GM19463 (cell line): Measurements from ENCODE around the gene STMP1.
A peak's percentile ranks its signal among the peaks of the same experiment; 100 is the strongest.
"Not testable (repeated sequence)": the region's sequence is repeated elsewhere in the genome, so short reads cannot be mapped to it uniquely, and the experiment has no call there.

Source experiments
- ATAC-seq: cut with Tn5 transposase; IDR thresholded peaks from one replicate; pipeline ENCODE4 v1.9.1; 2021; ENCODE audit warnings: mild to moderate bottlenecking, moderate library complexity; ENCODE audit not compliant: unreplicated experiment

STMP1 gene

DNA sequence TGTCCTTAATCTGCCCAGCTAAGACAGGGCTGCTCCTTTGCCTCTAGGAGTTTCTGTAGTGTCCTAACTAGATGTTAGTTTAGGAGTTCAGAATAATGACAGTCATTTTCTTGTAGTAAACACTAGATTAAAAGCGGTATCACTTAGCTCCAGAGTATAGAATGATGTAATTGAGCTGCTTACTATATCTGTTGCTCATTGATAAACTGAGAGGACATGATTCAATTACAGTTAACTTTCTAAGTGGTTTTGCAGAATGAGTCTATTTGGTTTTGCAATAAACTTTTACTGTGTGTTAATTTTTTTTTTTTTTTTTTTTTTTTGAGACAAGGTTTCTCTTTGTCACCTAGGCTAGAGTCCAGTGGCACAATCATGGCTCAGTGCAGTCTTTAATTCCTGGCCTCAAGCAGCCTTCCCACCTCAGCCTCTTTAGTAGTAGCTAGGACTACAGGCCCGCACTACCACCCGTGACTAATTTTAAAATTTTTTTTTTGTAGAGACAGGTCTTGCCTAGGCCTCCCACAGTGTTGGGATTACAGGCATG is 1.8 kb downstream of the STMP1 start:
- no peak for ATAC-seq

DNA sequence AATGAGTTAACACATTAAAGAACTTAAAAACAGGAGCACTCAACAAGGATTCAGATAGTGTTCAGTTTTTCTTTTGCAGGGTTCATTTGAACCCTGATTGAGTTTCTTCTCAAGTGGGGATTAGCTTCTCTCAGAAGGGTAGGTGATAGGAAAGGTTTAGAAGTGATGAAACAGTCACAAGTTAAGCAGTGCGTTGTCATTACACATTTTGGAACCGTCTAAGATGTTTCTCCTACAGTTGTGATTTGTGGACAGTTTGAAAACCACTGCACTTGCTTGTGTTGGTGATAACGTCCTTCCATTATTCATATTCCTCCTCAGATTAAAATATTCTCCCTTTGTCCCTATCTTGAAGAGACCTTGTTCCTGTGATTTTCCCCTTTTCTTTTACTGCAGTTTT is 2.7 kb downstream of the STMP1 start:
- ATAC-seq, result no peak

DNA sequence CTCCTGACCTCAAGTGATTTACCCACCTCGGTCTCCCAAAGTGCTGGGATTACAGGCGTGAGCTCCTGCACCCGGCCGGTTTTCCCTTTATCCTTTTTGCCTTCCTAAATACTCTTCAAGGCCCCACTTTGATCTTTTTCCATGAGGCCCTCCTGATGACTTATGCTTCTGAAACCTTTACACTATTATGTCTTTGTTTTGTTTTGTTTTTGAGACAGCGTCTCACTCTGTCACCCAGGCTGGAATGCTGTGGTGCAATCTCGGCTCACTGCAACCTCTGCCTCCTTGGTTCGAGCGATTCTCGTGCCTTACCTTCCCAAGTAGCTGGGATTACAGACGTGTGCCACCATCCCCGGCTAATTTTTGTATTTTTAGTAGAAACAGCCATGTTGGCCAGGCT is 3.8 kb downstream of the STMP1 start:
- ATAC-seq, result no peak

GRCh38 chr7:135666846-135667245 is 4.5 kb downstream of the STMP1 start:
- no peak for ATAC-seq

DNA sequence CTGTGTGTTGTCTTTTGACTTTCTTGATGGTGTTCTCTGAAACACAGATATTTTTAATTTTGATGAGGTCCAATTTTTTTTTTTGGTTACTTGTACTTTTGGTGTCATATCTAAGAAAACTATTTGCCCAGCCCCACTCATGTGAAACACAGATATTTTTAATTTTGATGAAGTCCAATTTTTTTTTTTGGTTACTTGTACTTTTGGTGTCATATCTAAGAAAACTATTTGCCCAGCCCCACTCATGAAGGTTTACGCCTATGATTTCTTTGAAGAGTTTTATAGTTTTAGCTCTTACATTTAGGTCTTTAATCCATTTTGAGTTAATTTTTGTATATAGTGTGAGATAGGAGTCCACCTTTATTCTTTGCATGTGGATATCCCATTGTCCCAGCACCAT is 5.3 kb downstream of the STMP1 start:
- not testable (repeated sequence) for ATAC-seq

- ATAC-seq, result not testable (repeated sequence)
Measured at GRCh38 chr7:135668852-135669395, 6.6 kb downstream of the STMP1 start.

GRCh38 chr7:135669774-135670173 is 7.5 kb downstream of the STMP1 start:
- ATAC-seq, result no peak

GRCh38 chr7:135670179-135670578 is 7.9 kb downstream of the STMP1 start:
- no peak for ATAC-seq

DNA sequence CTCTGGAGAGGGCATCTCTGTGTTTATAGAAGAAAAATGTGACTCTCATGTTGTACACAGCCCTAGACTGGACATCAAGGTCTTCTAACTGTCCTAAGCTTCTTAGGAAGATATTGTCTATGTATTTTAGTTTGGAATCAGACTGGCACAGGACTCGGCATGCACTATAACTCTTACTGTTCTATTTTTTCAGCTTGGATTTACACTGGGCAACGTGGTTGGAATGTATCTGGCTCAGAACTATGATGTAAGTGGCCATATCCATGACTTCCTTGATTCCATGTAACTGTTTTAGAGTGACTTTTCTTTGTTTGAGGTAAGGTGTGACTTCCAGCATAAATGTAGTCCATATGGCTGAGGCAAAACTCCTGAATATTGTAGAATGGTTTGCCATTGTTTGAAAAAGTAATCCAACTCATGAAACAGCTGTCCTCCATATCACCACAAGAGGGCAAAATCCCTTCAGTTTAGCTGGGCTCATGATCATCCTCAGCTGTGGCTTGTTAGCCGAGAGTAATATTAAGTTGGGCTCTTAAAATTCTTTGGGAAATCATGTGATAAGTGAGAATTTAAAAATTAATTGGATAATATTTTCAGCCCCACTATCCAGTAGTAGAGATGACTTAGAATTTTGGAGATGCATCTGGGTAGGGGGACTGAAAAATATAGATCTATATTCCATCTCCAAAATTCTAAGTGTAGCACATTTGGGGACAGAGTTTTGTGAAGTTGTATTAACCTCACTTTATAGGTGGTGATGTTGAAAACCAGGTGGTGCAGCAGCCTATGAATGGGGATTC is 10.4 kb downstream of the STMP1 start:
- ATAC-seq, result peak; percentile 64

GRCh38 chr7:135673360-135673706 is 11.0 kb downstream of the STMP1 start:
- no peak for ATAC-seq

- ATAC-seq, result no peak
Measured at GRCh38 chr7:135678612-135679575, 16.6 kb downstream of the STMP1 start.

DNA sequence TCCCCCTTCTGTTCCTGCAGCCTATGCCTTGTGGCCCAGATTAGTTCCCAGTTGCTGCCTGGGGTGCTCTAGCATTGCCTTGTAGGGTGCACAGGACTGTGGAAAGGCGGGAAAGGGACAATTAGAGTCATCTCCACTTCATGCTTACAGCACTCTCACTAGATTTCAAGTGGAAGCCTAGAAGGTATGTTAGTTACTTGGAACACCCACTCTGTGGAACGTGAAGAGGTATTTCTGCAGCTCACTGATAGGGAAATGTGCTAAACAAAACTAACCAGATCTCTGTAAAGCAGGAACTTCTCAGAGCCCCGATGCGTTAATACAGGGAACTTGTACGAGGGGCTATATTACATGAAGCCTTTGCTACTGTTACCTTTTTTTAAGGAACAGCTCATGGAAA is 19.4 kb downstream of the STMP1 start:
- no peak for ATAC-seq

GRCh38 chr7:135682191-135682590 is 19.9 kb downstream of the STMP1 start:
- no peak for ATAC-seq

GRCh38 chr7:135683609-135684008 is 21.3 kb downstream of the STMP1 start:
- no peak for ATAC-seq

DNA sequence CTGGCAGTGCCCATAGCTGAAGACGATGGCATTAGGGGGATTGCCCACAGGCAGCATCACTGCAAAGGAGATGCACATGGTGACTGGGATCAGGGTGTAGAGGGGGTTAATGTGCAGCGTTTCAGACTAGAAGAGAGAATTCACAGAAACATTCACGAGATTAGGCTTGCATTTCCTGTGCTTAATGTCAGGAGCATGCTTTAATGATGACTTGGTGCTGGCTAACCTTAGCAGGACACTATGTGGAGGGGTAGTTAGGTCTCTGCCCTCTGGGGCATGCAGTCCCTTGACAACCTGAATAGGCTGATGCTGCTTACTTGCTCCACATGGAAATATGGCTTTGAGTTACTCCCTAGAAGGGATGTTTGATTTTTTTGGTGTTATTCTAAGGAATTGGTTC is 21.8 kb downstream of the STMP1 start:
- no peak for ATAC-seq

DNA sequence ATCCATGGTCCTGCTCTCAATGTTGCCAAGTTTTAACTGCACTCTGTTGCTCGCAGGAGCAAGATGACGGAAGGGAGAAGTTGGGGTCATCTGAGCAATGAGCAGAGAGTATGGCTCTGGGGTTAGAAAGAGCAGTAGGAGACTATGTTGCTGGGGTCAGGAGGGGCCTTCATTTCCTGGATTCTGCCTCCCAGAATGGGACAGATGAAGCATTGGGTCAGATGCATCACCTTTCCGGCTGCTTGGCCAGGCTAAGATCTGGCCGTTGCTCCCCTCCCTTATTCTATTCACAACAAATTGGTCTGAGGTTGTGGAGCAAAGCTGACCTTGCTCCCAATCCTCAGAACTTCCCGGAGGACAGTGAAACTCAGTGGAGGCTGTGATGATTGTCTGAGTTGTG is 22.4 kb downstream of the STMP1 start:
- no peak for ATAC-seq

DNA sequence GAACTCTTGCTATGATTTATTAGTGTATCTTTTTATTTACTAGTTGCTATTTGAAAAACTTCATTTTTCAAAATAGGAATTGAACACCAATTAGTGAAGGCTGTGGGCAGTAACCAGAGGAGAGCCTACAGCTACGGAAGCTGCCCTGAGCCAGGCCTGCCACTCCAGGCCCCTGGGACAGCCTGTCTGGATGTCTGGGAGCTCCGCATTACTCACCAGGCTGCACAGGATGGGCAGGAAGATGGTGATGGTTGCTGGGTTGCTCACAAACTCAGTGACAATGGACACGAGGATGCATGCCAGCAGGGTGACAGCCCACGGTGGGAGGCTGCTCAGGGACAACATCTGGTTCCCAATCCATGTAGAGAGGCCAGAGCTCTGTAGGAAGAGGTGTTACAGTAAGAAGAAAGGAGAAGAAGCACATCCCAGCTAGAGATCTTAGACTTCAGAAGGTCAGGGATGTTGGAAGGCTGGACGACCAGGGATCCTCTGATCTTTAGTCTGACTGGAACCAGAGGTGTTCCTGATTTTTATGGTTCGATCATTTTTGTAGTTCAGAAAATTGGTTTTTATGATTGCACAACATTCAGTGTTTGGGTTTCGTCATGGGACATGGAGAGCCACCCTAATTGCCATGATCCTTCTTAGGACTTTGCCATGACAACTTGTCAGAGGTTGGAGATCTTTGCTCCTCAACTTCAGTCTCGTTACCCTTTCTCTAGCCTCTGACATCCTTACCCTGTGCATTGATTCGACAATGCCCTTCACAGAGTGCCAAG is 23.2 kb downstream of the STMP1 start:
- ATAC-seq, result no peak

DNA sequence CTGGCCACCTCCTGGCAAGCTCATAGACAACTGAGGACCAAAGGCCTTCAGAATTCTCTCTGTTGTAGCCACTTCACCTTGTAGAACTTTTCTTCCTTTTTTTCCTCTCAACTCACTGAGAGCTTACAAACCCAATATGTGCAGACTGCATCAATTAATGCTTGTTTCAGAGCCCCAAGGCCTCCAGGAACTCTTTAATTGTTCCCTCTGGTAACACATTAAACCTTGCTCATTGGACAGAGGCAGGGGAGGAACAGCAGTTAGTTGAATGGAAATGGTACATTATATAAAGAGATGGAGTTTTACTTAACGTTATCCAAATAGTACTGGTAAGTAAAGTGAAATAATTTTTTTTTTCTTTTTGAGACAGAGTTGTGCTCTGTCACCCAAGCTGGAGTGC is 25.2 kb downstream of the STMP1 start:
- no peak for ATAC-seq

DNA sequence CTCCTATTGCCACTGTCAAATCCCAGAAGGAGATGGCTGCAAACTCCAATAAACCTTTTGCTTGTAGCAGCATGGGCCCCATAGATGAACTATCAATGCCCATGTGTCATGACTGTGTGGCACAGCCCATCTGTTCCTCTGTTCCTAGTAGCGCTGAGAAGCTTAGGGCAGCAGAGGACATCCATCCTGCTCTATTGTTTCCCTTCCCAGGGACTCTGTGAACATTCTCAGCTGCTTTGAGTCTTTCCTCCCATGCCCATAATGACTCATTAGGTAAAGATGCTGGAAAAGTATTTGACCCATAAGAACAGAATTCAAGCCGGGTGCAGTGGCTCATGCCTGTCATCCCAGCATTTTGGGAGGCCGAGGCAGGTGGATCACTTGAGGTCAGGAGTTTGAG is 28.3 kb downstream of the STMP1 start:
- ATAC-seq, result no peak

DNA sequence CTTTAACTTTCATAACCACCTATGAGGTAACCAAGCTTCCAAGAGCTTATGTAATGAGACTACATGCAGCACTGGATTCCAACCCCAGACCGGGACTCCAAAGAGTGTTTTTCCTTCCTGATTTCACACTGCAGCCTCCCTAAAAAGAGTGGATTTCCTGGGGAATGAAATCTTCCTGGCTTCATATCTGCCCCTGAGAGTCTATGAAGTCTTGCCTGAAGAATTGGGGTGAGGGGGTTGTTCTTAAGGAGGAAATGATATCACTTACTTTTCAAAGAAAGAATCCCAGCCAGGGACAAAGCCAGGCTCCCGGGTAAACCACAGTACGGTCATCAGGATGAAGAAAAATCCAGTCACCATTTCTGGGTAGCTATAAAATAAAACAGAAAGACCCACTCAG is 29.7 kb downstream of the STMP1 start:
- no peak for ATAC-seq

- not testable (repeated sequence) for ATAC-seq
Measured at GRCh38 chr7:135692606-135693005, 30.3 kb downstream of the STMP1 start.
